ENCODE results near the gene KIF26B.
A peak's percentile ranks its signal among the peaks of the same experiment; 100 is the strongest.

The KIF26B gene

GRCh38 chr1:245591346-245592188 lies 436.8 kb downstream of the KIF26B start:
- no peak overlapping the region for H2BK120ac ChIP-seq (ENCODE audit: low read depth, low read length)
- no peaks in the 10 kb centered on the region for H3K4me1 ChIP-seq (ENCODE audit: control insufficient read depth, low read depth, low read length)
- H2AK5ac ChIP-seq (ENCODE audit: low read length), result no peak overlapping the region
- H2BK5ac ChIP-seq (ENCODE audit: low read length), result no peak overlapping the region
- no peak overlapping the region for H4K8ac ChIP-seq (ENCODE audit: low read depth, low read length)
- no CpG with 5 or more reads among the region's 25 CpGs for WGBS (ENCODE audit: extremely low coverage, insufficient coverage, low lambda C conversion rate)
- H4K5ac ChIP-seq (ENCODE audit: low read length), result no peak overlapping the region
- H3K27ac ChIP-seq (ENCODE audit: low read depth, low read length), result no peak overlapping the region
- no peak overlapping the region for H3K18ac ChIP-seq (ENCODE audit: low read length)
- no peak overlapping the region for H3K4ac ChIP-seq (ENCODE audit: low read depth, low read length)
- no peak overlapping the region for H3K56ac ChIP-seq (ENCODE audit: low read length)
- H3K23ac ChIP-seq (ENCODE audit: low read length), result no peak overlapping the region
- H3K27me3 ChIP-seq (ENCODE audit: insufficient read depth, low read length, poor library complexity), result no peaks in the 10 kb centered on the region
- H3K79me1 ChIP-seq (ENCODE audit: low read length), result no peaks in the 10 kb centered on the region
- no peak for DNase-seq
- no peaks in the 10 kb centered on the region for H3K79me2 ChIP-seq (ENCODE audit: control insufficient read depth, insufficient read depth, low read length)
- H2BK15ac ChIP-seq (replicated peaks; ENCODE audit: low read depth), result no peak overlapping the region
- H3K4me3 ChIP-seq (ENCODE audit: low read length), result no peak overlapping the region
- no peak overlapping the region for H3K9ac ChIP-seq (ENCODE audit: low read length)
- H3K36me3 ChIP-seq (ENCODE audit: control insufficient read depth, insufficient read depth, low read length), result no peaks in the 10 kb centered on the region
- H3K4me2 ChIP-seq (ENCODE audit: low read length), result no peak overlapping the region

GRCh38 chr1:245592189-245592460 lies 437.3 kb downstream of the KIF26B start:
- H3K27me3 ChIP-seq (ENCODE audit: insufficient read depth, low read length, poor library complexity), result no peaks in the 10 kb centered on the region
- no peak overlapping the region for H2BK120ac ChIP-seq (ENCODE audit: low read depth, low read length)
- no peak overlapping the region for H4K5ac ChIP-seq (ENCODE audit: low read length)
- H3K9ac ChIP-seq (ENCODE audit: low read length), result no peak overlapping the region
- WGBS (ENCODE audit: extremely low coverage, insufficient coverage, low lambda C conversion rate), result no CpG with 5 or more reads among the region's 9 CpGs
- no peaks in the 10 kb centered on the region for H3K36me3 ChIP-seq (ENCODE audit: control insufficient read depth, insufficient read depth, low read length)
- no peak overlapping the region for H3K4me3 ChIP-seq (ENCODE audit: low read length)
- H3K79me2 ChIP-seq (ENCODE audit: control insufficient read depth, insufficient read depth, low read length), result no peaks in the 10 kb centered on the region
- no peaks in the 10 kb centered on the region for H3K4me1 ChIP-seq (ENCODE audit: control insufficient read depth, low read depth, low read length)
- H2BK5ac ChIP-seq (ENCODE audit: low read length), result no peak overlapping the region
- no peak overlapping the region for H3K4ac ChIP-seq (ENCODE audit: low read depth, low read length)
- no peak overlapping the region for H3K18ac ChIP-seq (ENCODE audit: low read length)
- H3K56ac ChIP-seq (ENCODE audit: low read length), result no peak overlapping the region
- DNase-seq, result no peak
- no peak overlapping the region for H2AK5ac ChIP-seq (ENCODE audit: low read length)
- no peak overlapping the region for H3K23ac ChIP-seq (ENCODE audit: low read length)
- H4K8ac ChIP-seq (ENCODE audit: low read depth, low read length), result no peak overlapping the region
- no peaks in the 10 kb centered on the region for H3K79me1 ChIP-seq (ENCODE audit: low read length)
- no peak overlapping the region for H3K4me2 ChIP-seq (ENCODE audit: low read length)
- H3K27ac ChIP-seq (ENCODE audit: low read depth, low read length), result no peak overlapping the region
- H2BK15ac ChIP-seq (replicated peaks; ENCODE audit: low read depth), result no peak overlapping the region

- DNase-seq, result no peak
- Histone ChIP-seq H3K4me3 (ENCODE audit: low read length) (no peak overlapping the region), H3K4ac (ENCODE audit: low read depth, low read length) (no peak overlapping the region), H3K27ac (ENCODE audit: low read depth, low read length) (no peak overlapping the region), H3K4me1 (ENCODE audit: control insufficient read depth, low read depth, low read length) (no peaks in the 10 kb centered on the region), H2BK15ac (replicated peaks; ENCODE audit: low read depth) (no peak overlapping the region), H4K5ac (ENCODE audit: low read length) (no peak overlapping the region), H2BK5ac (ENCODE audit: low read length) (no peak overlapping the region), H3K79me1 (ENCODE audit: low read length) (no peaks in the 10 kb centered on the region), H3K36me3 (ENCODE audit: control insufficient read depth, insufficient read depth, low read length) (no peaks in the 10 kb centered on the region), H3K18ac (ENCODE audit: low read length) (no peak overlapping the region), H3K4me2 (ENCODE audit: low read length) (no peak overlapping the region), H3K9ac (ENCODE audit: low read length) (no peak overlapping the region), H2AK5ac (ENCODE audit: low read length) (no peak overlapping the region), H2BK120ac (ENCODE audit: low read depth, low read length) (no peak overlapping the region), H3K79me2 (ENCODE audit: control insufficient read depth, insufficient read depth, low read length) (no peaks in the 10 kb centered on the region), H3K56ac (ENCODE audit: low read length) (no peak overlapping the region), H3K27me3 (ENCODE audit: insufficient read depth, low read length, poor library complexity) (no peaks in the 10 kb centered on the region), H4K8ac (ENCODE audit: low read depth, low read length) (no peak overlapping the region), H3K23ac (ENCODE audit: low read length) (no peak overlapping the region)
- no CpG with 5 or more reads among the region's 18 CpGs for WGBS (ENCODE audit: extremely low coverage, insufficient coverage, low lambda C conversion rate)
Observed at GRCh38 chr1:245598524-245599305, 443.9 kb downstream of the KIF26B start.

GRCh38 chr1:245599371-245600174 lies 444.8 kb downstream of the KIF26B start:
- H3K27ac ChIP-seq (ENCODE audit: low read depth, low read length), result no peak overlapping the region

GRCh38 chr1:245600658-245601057 lies 445.9 kb downstream of the KIF26B start:
- Histone ChIP-seq H3K4me1 (ENCODE audit: control insufficient read depth, low read depth, low read length) (no peaks in the 10 kb centered on the region), H3K27me3 (ENCODE audit: insufficient read depth, low read length, poor library complexity) (no peaks in the 10 kb centered on the region), H3K23ac (ENCODE audit: low read length) (no peak overlapping the region), H3K4me2 (ENCODE audit: low read length) (no peak overlapping the region), H3K18ac (ENCODE audit: low read length) (no peak overlapping the region), H2AK5ac (ENCODE audit: low read length) (no peak overlapping the region), H3K4ac (ENCODE audit: low read depth, low read length) (no peak overlapping the region), H3K56ac (ENCODE audit: low read length) (no peak overlapping the region), H3K4me3 (ENCODE audit: low read length) (no peak overlapping the region), H3K9ac (ENCODE audit: low read length) (no peak overlapping the region), H3K27ac (ENCODE audit: low read depth, low read length) (no peak overlapping the region), H4K8ac (ENCODE audit: low read depth, low read length) (no peak overlapping the region), H2BK5ac (ENCODE audit: low read length) (no peak overlapping the region), H4K5ac (ENCODE audit: low read length) (no peak overlapping the region), H3K79me1 (ENCODE audit: low read length) (no peaks in the 10 kb centered on the region), H3K79me2 (ENCODE audit: control insufficient read depth, insufficient read depth, low read length) (no peaks in the 10 kb centered on the region), H3K36me3 (ENCODE audit: control insufficient read depth, insufficient read depth, low read length) (no peaks in the 10 kb centered on the region), H2BK120ac (ENCODE audit: low read depth, low read length) (no peak overlapping the region), H2BK15ac (replicated peaks; ENCODE audit: low read depth) (no peak overlapping the region)
- WGBS (ENCODE audit: extremely low coverage, insufficient coverage, low lambda C conversion rate), result no CpG with 5 or more reads among the region's 4 CpGs
- no peak for DNase-seq

More at GRCh38 chr1:245599371-245600174, 444.8 kb downstream of the KIF26B start:
- no CpG with 5 or more reads among the region's 16 CpGs for WGBS (ENCODE audit: extremely low coverage, insufficient coverage, low lambda C conversion rate)
- Histone ChIP-seq H4K8ac (ENCODE audit: low read depth, low read length) (no peak overlapping the region), H3K56ac (ENCODE audit: low read length) (no peak overlapping the region), H2AK5ac (ENCODE audit: low read length) (no peak overlapping the region), H3K4me2 (ENCODE audit: low read length) (no peak overlapping the region), H3K4me1 (ENCODE audit: control insufficient read depth, low read depth, low read length) (no peaks in the 10 kb centered on the region), H3K79me1 (ENCODE audit: low read length) (no peaks in the 10 kb centered on the region), H4K5ac (ENCODE audit: low read length) (no peak overlapping the region), H3K4me3 (ENCODE audit: low read length) (no peak overlapping the region), H2BK15ac (replicated peaks; ENCODE audit: low read depth) (no peak overlapping the region), H2BK120ac (ENCODE audit: low read depth, low read length) (no peak overlapping the region), H3K18ac (ENCODE audit: low read length) (no peak overlapping the region), H3K27me3 (ENCODE audit: insufficient read depth, low read length, poor library complexity) (no peaks in the 10 kb centered on the region), H3K36me3 (ENCODE audit: control insufficient read depth, insufficient read depth, low read length) (no peaks in the 10 kb centered on the region), H3K9ac (ENCODE audit: low read length) (no peak overlapping the region), H3K79me2 (ENCODE audit: control insufficient read depth, insufficient read depth, low read length) (no peaks in the 10 kb centered on the region), H3K23ac (ENCODE audit: low read length) (no peak overlapping the region), H3K4ac (ENCODE audit: low read depth, low read length) (no peak overlapping the region), H2BK5ac (ENCODE audit: low read length) (no peak overlapping the region)
- DNase-seq, result peak; percentile 73

Data from mesendoderm (in vitro differentiated cells).